GM23338 (cell line): ENCODE measurements around the gene AHCYL1. TPM values are rescaled to one million over a fixed set of nuclear protein-coding genes. Genes with fewer than 3 reads are reported as not detected.

Source experiments
- ATAC-seq: fragments of 200-7000 bp; cut with Tn5 transposase; 3 replicates; pipeline ENCODE4 v1.9.1; 2020
- DNase-seq: peaks from one replicate; pipeline ENCODE4 v3.0.0-alpha.2; 2015; ENCODE audit warnings: low spot score
- H2AFZ ChIP-seq: fragments of 200-600 bp; sonication (generic); 2 replicates; pipeline ENCODE4 v1.8.0; 2016; ENCODE audit warnings: antibody characterized with exemption, mild to moderate bottlenecking, moderate library complexity
- H3F3A ChIP-seq: fragments of 200-600 bp; sonication (generic); replicated peaks from 2 replicates; pipeline ENCODE4 v1.8.0; 2017; ENCODE audit warnings: antibody characterized with exemption, mixed run types, low read depth
- H3K27ac ChIP-seq: fragments of 200-600 bp; sonication (generic); 2 replicates; pipeline ENCODE4 v1.6.1; 2016; ENCODE audit warnings: low read depth
- H3K27me3 ChIP-seq: fragments of 200-600 bp; sonication (generic); 2 replicates; pipeline ENCODE4 v1.8.0; 2016; ENCODE audit warnings: mild to moderate bottlenecking, mixed run types, moderate library complexity; ENCODE audit not compliant: insufficient read depth
- H3K36me3 ChIP-seq: fragments of 200-600 bp; sonication (generic); 2 replicates; pipeline ENCODE4 v1.8.0; 2016; ENCODE audit warnings: mild to moderate bottlenecking; ENCODE audit not compliant: insufficient read depth
- H3K4me1 ChIP-seq: fragments of 200-600 bp; sonication (generic); 2 replicates; pipeline ENCODE4 v1.8.0; 2016; ENCODE audit warnings: mild to moderate bottlenecking, moderate library complexity; ENCODE audit not compliant: insufficient read depth
- H3K4me2 ChIP-seq: fragments of 200-600 bp; sonication (generic); 2 replicates; pipeline ENCODE4 v1.7.1; 2017; ENCODE audit warnings: mixed run types
- H3K4me3 ChIP-seq: fragments of 200-600 bp; sonication (generic); 2 replicates; pipeline ENCODE4 v1.6.1; 2016; ENCODE audit warnings: mixed run types
- H3K79me2 ChIP-seq: fragments of 200-600 bp; sonication (generic); replicated peaks from 2 replicates; pipeline ENCODE4 v1.8.0; 2017; ENCODE audit warnings: mild to moderate bottlenecking; ENCODE audit not compliant: insufficient read depth
- H3K9me2 ChIP-seq: fragments of 200-600 bp; sonication (generic); 2 replicates; pipeline ENCODE4 v1.8.0; 2017; ENCODE audit not compliant: insufficient read depth
- H4K20me1 ChIP-seq: fragments of 200-600 bp; sonication (generic); replicated peaks from 2 replicates; pipeline ENCODE4 v1.8.0; 2017; ENCODE audit warnings: mild to moderate bottlenecking; ENCODE audit not compliant: insufficient read depth
- H3K27ac Mint-ChIP-seq: 2 replicates; pipeline ENCODE4 v1.8.0; 2020; ENCODE audit warnings: inconsistent platforms, mild to moderate bottlenecking, moderate library complexity, mixed read lengths
- H3K27me3 Mint-ChIP-seq: 3 replicates; pipeline ENCODE4 v1.8.0; 2022; ENCODE audit warnings: low read depth, mild to moderate bottlenecking, moderate library complexity, mixed read lengths, inconsistent platforms; ENCODE audit not compliant: insufficient read depth, poor library complexity
- H3K36me3 Mint-ChIP-seq: 3 replicates; pipeline ENCODE4 v1.8.0; 2021; ENCODE audit warnings: low read depth, mild to moderate bottlenecking, inconsistent platforms, moderate library complexity, mixed read lengths
- H3K4me1 Mint-ChIP-seq: 3 replicates; pipeline ENCODE4 v1.8.0; 2020; ENCODE audit warnings: mild to moderate bottlenecking, inconsistent platforms, mixed read lengths
- H3K4me3 Mint-ChIP-seq: 3 replicates; pipeline ENCODE4 v1.8.0; 2021; ENCODE audit warnings: moderate library complexity, mild to moderate bottlenecking, inconsistent platforms, mixed read lengths
- H3K9me3 Mint-ChIP-seq: 3 replicates; pipeline ENCODE4 v1.8.0; 2020; ENCODE audit warnings: moderate library complexity, mild to moderate bottlenecking, inconsistent platforms, mixed read lengths
- CREB1 ChIP-seq: fragments of 250-450 bp; sonication (Bioruptor Pico); IDR thresholded peaks from 2 replicates; pipeline ENCODE4 v1.5.0; 2020; ENCODE audit warnings: low read depth, mild to moderate bottlenecking, moderate library complexity
- CTCF ChIP-seq, 2 experiments: fragments of 200-600 bp in 1 of 2; sonication (generic) in 1 of 2; conservative IDR thresholded peaks; 2 replicates each; pipeline versions ENCODE4 v1.5.1 to v1.6.1; 2016 to 2017; ENCODE audit warnings: antibody characterized with exemption in 2 of 2, low read depth in 2 of 2, mild to moderate bottlenecking in 2 of 2, moderate library complexity in 1 of 2
- EZH2 ChIP-seq: fragments of 200-600 bp; sonication (generic); IDR thresholded peaks from one replicate; pipeline ENCODE4 v1.8.0; 2017; ENCODE audit warnings: antibody characterized with exemption, mild to moderate bottlenecking, low read depth; ENCODE audit not compliant: unreplicated experiment
- REST ChIP-seq: IDR thresholded peaks from one replicate; pipeline ENCODE4 v1.6.1; 2018; ENCODE audit warnings: antibody characterized with exemption; ENCODE audit not compliant: unreplicated experiment
- STAT1 ChIP-seq: IDR thresholded peaks from one replicate; pipeline ENCODE4 v1.6.1; 2016; ENCODE audit warnings: antibody characterized with exemption; ENCODE audit not compliant: unreplicated experiment
- ZNF114 ChIP-seq: fragments of 250-450 bp; sonication (Bioruptor Pico); IDR thresholded peaks from 2 replicates; pipeline ENCODE4 v1.5.0; 2020; ENCODE audit warnings: mild to moderate bottlenecking, moderate library complexity
- polyA plus RNA-seq: library from polyadenylated mRNA; unstranded; fragments of >200 nt; fragmentation: Nextera tagmentation; extraction: Ambion mirVana; gene quantifications from 2 replicates; pipeline ENCODE4 v1.2.1, GENCODE V29; 2016
- total RNA-seq: library from RNA; depleted of rRNA; stranded (reverse); fragments of >200 nt; shearing (Covaris generic); gene quantifications from 2 replicates; pipeline ENCODE4 v1.2.3, GENCODE V29; 2014

The AHCYL1 gene
- total and polyA plus RNA-seq, 2 experiments from 2014 or later: 63.3 to 70.0 TPM

GRCh38 chr1:109990302-109990653 is 5.7 kb downstream of the AHCYL1 start:
- ATAC-seq (no peak), DNase-seq (no peak)
- no peak overlapping the region for H3K4me3 Mint-ChIP-seq
- H3K36me3 Mint-ChIP-seq: no peaks in the 10 kb centered on the region
- Histone ChIP-seq H3K4me2 (no peak overlapping the region), H3K27me3 (no peaks in the 10 kb centered on the region), H3K27ac (no peak overlapping the region), H3K36me3 (no peaks in the 10 kb centered on the region), H3K79me2 (peaks cover 100% of the 10 kb centered on the region), H3F3A (no peaks in the 10 kb centered on the region), H2AFZ (no peak overlapping the region), H4K20me1 (peaks cover 63% of the 10 kb centered on the region), H3K9me2 (no peaks in the 10 kb centered on the region), H3K4me1 (peaks cover 28% of the 10 kb centered on the region), H3K4me3 (no peak overlapping the region)
- H3K9me3 Mint-ChIP-seq: no peaks in the 10 kb centered on the region
- TF ChIP-seq CREB1 (CRISPR knock-in tag) (no peak), STAT1 (no peak)
- H3K27me3 Mint-ChIP-seq: peaks cover 11% of the 10 kb centered on the region
- H3K4me1 Mint-ChIP-seq: peaks cover 40% of the 10 kb centered on the region
- H3K27ac Mint-ChIP-seq: peak overlapping the region; percentile 65

GRCh38 chr1:109991400-109991925 is 6.9 kb downstream of the AHCYL1 start:
- Mint-ChIP-seq H3K4me3 (no peak overlapping the region), H3K9me3 (no peaks in the 10 kb centered on the region), H3K27ac (no peak overlapping the region), H3K36me3 (peaks cover 5% of the 10 kb centered on the region; the same call in 1 of the 3 replicates), H3K4me1 (peaks cover 28% of the 10 kb centered on the region), H3K27me3 (peaks cover 10% of the 10 kb centered on the region)
- Histone ChIP-seq H3K27me3 (no peaks in the 10 kb centered on the region), H3K27ac (no peak overlapping the region), H2AFZ (no peak overlapping the region), H3K4me2 (no peak overlapping the region), H3K4me3 (no peak overlapping the region), H4K20me1 (peaks cover 57% of the 10 kb centered on the region), H3K9me2 (no peaks in the 10 kb centered on the region), H3K36me3 (no peaks in the 10 kb centered on the region), H3F3A (no peaks in the 10 kb centered on the region), H3K4me1 (peaks cover 18% of the 10 kb centered on the region), H3K79me2 (peaks cover 98% of the 10 kb centered on the region)
- TF ChIP-seq EZH2 (no peak), CREB1 (CRISPR knock-in tag) (no peak), REST (no peak)
- ATAC-seq (no peak), DNase-seq (no peak)

GRCh38 chr1:109993885-109994284 is 9.3 kb downstream of the AHCYL1 start:
- Mint-ChIP-seq H3K27me3 (peaks cover 10% of the 10 kb centered on the region), H3K4me1 (peaks cover 20% of the 10 kb centered on the region), H3K27ac (no peak overlapping the region), H3K9me3 (no peaks in the 10 kb centered on the region), H3K4me3 (no peak overlapping the region), H3K36me3 (peaks cover 5% of the 10 kb centered on the region; the same call in 1 of the 3 replicates)
- no peak for ATAC-seq
- Histone ChIP-seq H2AFZ (no peak overlapping the region), H4K20me1 (peaks cover 43% of the 10 kb centered on the region), H3F3A (no peaks in the 10 kb centered on the region), H3K4me1 (peaks cover 12% of the 10 kb centered on the region), H3K4me3 (no peak overlapping the region), H3K79me2 (peaks cover 91% of the 10 kb centered on the region), H3K27me3 (no peaks in the 10 kb centered on the region), H3K9me2 (no peaks in the 10 kb centered on the region), H3K4me2 (no peak overlapping the region), H3K27ac (no peak overlapping the region), H3K36me3 (no peaks in the 10 kb centered on the region)
- no peak for DNase-seq
- TF ChIP-seq CTCF (conservative IDR thresholded peaks at IDR 0.05; ENCODE audit: low read depth in 2 of 2) (no peak), ZNF114 (no peak), STAT1 (no peak), CREB1 (CRISPR knock-in tag) (no peak)
